Measurements from ENCODE around the gene CDCA7L.

- TF ChIP-seq CTCF (conservative IDR thresholded peaks at IDR 0.05; ENCODE audit: low read depth, low read length) (no peak), EZH2 (IDR thresholded peaks at IDR 0.05; ENCODE audit: low read length, unreplicated experiment) (no peak), EZH2phosphoT487 (IDR thresholded peaks at IDR 0.05; ENCODE audit: borderline replicate concordance, low read length) (no peak)
Observed at GRCh38 chr7:21926448-21926847, 19.3 kb downstream of the CDCA7L start.

Data from PC-3 (cell line).